Inflammatory macrophage treated with lipopolysaccharide for 4 hours (primary cell): Measurements from ENCODE around the gene PIEZO2.

Source experiments
- DNase-seq: peaks from one replicate; pipeline ENCODE4 v3.0.0-alpha.2; 2020

The PIEZO2 gene

GRCh38 chr18:10838553-10838952 is 310.8 kb downstream of the PIEZO2 start:
- DNase-seq = no peak

GRCh38 chr18:10834128-10834815 is 315.1 kb downstream of the PIEZO2 start:
- no peak for DNase-seq

DNA sequence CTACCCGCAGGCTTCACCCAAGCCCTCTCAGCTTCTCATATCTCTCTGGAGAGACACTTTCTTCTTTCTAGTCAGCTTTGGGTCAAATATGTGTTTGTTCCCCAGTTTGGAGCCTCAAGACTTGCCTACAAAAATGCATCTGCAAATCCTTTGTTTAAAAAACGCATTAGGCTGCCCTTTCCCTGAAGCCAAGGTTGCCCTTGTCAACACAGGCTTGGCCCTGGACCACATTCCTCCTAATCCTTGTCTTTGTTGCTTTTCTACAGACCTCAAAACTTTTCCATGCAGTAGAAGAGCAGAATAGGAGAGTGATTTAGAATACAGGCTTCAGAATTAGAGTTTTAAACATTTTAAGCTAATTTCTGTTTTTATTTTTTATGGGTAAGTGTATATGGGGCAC is 315.7 kb downstream of the PIEZO2 start:
- no peak for DNase-seq

DNA sequence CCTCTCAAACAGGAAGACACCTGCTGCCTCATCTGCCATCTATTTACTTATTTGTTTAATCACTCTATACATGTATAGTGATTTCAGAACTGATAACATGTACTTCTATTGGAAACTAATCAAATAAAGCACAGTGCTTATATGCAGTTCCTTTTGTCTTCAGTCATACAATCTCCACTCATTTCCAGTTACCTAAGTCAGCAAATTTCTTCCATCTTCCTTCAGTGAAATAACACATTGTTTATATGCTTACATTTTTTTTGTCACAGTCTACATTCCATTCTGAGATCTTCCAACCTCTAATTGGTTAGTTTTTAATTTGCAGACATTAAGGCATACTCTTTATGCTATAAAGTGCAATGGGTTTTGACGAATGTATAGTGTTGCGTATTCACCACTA is 323.0 kb downstream of the PIEZO2 start:
- DNase-seq = no peak

GRCh38 chr18:10822456-10822855 is 326.9 kb downstream of the PIEZO2 start:
- no peak for DNase-seq

GRCh38 chr18:10820681-10821080 is 328.7 kb downstream of the PIEZO2 start:
- DNase-seq = no peak

GRCh38 chr18:10814336-10814735 is 335.0 kb downstream of the PIEZO2 start:
- DNase-seq = no peak

GRCh38 chr18:10805587-10806118 is 343.7 kb downstream of the PIEZO2 start:
- DNase-seq = no peak

DNA sequence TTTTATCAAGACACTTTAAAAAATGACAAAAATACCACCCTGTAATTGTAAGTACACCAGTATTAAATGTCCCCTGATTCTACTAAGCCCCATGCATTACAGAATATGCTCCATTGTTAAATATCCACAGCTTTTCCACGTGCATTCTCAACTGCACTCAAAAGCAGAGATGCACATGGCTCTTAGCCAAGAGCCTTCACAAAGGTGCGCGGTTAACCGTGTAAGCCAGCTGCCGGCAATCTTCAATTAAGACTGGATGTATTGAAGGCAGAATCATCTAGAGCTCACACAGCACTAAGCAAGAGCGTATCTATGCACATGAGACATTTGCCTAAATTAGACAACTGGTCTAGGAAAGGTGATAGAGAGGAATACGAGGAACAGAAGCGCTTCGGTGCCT is 345.2 kb downstream of the PIEZO2 start:
- no peak for DNase-seq

GRCh38 chr18:10798727-10799550 is 350.4 kb downstream of the PIEZO2 start:
- no peak for DNase-seq

GRCh38 chr18:10797896-10798295 is 351.5 kb downstream of the PIEZO2 start:
- no peak for DNase-seq

DNA sequence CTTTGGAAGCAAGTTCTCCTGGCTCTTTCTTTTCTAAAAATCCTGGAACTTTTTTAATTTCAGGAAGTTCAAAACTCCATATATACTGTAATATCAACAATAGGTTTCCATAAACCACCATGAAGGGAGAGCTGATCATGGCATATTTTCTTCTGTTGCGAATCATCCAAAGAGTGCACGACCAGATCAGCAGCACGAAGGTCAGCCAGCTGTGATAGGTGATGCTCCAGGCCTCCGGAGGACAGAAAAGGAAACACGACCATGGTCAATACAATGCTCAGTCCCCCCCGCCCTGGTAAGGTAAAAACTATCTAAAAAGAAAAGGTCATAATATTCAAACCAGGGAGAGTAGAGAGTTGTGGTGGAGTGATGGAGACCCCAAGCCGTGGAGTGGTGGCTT is 354.6 kb downstream of the PIEZO2 start:
- DNase-seq = no peak

DNA sequence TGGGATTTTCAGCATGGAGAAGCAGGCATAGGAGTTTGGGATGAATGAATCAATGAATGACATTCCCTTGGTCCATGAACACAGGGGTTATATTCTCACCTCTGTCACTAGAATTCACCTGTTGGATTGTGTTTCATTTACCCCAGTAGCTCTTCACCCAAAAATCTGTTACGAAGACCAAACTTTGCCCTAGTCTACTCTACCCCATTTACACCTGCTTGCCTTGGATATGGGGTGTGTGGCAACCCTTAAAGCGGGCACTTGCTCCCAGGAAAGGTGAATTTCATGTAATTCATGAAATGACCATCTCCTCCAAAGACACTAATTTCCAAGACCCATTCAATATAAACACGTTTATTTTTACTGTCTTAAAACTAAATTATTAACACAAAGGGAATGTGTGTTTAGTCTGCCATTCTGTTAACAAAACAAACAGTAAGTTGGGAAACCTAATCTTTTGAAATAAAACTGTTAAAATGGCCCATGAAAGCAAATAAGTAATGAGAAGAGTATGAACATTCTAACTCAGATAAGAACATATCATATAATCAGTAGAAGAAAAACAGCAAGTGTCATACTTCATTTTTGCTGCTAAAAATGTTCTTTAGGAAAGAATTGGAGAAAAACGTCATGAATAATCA is 355.5 kb downstream of the PIEZO2 start:
- no peak for DNase-seq

DNA sequence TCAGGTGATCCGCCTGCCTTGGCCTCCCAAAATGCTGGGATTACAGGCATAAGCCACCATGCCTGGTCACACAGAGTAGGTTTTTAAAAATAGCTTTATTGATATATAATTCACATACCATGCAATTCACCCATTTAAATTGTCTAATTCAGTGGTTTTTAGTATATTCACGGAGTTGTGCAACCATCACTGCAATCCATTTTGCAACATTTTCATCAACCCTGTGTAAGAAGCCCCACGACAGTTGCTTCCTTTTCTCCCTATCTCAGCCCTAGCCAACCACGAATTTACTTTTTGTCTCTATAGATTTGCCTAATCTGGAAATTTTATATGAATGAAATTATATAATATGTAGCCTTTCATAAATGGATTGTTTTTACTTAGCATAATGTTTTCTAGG is 357.2 kb downstream of the PIEZO2 start:
- peak; percentile 85 for DNase-seq

- DNase-seq = peak; percentile 41
These were observed 358.1 kb downstream of the PIEZO2 start for GRCh38 chr18:10791169-10791831.

GRCh38 chr18:10789180-10789579 is 360.2 kb downstream of the PIEZO2 start:
- DNase-seq = no peak

DNA sequence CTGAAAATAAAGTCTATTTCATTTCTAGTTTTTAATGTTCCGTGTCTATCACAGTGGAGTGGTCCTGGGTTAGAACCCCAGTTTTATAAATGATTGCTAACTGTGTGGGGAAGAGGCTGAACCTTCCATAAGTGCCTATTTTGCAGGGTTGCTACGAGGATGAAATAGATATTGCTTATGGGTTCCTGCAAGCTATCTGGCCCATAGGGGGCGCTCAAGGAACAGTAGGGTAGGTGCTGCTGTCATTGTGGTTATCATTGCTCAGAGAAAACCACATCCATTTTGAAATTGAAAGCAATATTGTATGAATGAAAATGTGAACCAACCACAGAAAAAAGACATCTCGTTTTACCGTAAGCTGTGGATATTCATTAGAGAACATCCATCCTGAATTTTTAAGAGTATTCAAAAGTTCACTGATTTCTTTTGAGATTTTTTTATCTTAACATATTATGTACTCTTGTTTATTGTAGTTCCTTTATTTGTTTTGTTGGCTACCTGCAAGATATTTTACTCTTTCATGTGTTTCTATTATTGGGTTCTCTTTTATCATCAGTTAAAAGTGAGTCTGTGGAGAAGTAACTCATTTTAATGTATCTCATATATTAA is 362.0 kb downstream of the PIEZO2 start:
- peak; percentile 95 for DNase-seq

- DNase-seq = no peak
These were observed 363.6 kb downstream of the PIEZO2 start for GRCh38 chr18:10785798-10786197.

DNA sequence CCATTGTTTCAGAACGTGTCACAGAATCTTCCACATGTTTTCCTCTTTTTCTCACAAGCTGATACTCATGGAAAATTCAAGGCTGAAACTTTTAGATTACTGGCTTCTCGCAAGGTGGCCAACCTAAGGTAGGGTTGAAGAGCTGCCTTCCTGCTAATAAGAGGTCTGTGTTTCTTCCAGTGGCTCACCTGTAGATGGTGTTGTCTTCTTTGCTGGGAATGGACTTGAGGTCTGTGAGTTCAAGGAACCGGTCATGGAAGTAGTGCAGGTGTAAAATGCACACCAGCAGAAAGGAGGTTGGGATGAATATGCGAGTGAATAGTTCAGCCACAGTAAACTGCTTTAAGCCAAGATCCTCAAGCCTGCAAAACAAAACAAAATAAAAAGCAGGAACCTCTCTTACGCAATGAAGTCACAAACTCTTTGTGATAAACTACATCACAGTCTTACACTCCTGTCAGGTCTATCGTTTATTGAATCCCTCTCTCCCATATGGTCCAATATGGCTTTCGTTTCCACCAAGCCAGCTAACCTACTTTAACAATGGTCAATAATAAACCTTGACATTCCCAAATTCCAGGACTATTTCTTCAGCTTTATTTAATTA is 364.7 kb downstream of the PIEZO2 start:
- DNase-seq = no peak

GRCh38 chr18:10783941-10784340 is 365.4 kb downstream of the PIEZO2 start:
- DNase-seq = no peak

GRCh38 chr18:10776493-10776892 is 372.9 kb downstream of the PIEZO2 start:
- DNase-seq = no peak

- DNase-seq = no peak
These were observed 374.3 kb downstream of the PIEZO2 start for GRCh38 chr18:10775026-10775425.
